Measurements from ENCODE around the gene FAM222A.

FAM222A gene

DNA sequence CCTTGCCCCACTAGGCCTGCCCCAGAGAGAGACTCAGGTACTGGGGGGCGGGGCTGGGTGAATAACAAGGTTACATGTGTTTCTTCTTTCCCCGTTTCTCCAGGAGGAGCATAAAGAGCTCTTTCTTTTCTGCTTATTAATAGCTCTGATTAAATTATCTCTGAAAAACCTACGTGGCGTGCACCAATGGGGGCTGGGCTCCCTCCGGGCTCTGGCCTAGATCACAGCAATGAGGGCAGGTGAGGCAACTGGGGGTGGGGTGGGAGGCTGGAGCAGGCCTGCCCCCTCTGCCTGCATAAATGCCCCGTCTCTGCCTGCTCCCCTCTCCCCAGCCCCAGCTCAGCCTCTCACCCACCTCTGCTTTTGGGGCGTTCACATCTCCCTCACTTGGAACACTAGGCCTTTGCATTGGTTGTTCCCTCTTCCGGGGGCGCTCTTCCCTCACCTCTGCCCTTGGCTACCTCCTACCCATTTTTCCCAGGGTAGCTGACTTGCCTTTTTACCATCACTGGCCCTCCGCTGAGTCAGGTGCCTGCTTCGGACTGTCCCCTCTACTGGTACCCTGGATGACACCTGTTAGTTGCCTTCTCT, 4.1 kb upstream of the FAM222A start:
- H3K4me3 ChIP-seq (replicated peaks in 1 of 2; ENCODE audit: low read depth in 2 of 2, low read length in 2 of 2) = no peak overlapping the region
- TF ChIP-seq, protein P1, sequence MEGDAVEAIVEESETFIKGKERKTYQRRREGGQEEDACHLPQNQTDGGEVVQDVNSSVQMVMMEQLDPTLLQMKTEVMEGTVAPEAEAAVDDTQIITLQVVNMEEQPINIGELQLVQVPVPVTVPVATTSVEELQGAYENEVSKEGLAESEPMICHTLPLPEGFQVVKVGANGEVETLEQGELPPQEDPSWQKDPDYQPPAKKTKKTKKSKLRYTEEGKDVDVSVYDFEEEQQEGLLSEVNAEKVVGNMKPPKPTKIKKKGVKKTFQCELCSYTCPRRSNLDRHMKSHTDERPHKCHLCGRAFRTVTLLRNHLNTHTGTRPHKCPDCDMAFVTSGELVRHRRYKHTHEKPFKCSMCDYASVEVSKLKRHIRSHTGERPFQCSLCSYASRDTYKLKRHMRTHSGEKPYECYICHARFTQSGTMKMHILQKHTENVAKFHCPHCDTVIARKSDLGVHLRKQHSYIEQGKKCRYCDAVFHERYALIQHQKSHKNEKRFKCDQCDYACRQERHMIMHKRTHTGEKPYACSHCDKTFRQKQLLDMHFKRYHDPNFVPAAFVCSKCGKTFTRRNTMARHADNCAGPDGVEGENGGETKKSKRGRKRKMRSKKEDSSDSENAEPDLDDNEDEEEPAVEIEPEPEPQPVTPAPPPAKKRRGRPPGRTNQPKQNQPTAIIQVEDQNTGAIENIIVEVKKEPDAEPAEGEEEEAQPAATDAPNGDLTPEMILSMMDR (IDR thresholded peaks at IDR 0.05; ENCODE audit: low read depth, low read length) = no peak
- DNase-seq (ENCODE audit: low read depth in 2 of 2) = no peak

DNA sequence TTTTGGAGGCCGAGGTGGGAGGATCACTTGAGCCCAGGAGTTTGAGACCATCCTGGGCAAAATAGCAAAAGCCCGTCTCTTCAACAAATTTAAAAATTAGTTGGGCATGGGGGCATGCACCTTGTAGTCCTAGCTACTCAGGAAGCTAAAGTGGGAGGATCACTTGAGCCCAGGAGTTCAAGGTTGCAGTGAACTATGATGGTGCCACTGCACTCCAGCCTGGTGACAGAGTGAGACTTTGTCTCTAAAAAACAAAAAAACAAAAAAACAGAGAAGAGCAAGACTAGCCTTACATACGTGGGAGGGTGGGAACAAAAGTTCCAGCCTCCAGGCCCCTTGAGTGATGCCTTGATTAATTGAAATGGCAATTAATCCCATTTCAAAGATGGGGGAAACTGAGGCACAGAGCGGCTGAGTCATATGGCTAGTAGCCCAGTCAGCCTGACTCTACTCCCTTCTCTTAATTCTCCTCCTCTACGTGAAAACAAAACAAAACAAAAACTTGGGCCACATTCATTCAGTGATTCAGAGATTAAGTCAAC, 3.3 kb upstream of the FAM222A start:
- no peak for DNase-seq (ENCODE audit: low read depth in 2 of 2)
- TF ChIP-seq, protein P1 (IDR thresholded peaks at IDR 0.05; ENCODE audit: low read depth, low read length) = no peak
- no peak overlapping the region for H3K4me3 ChIP-seq (replicated peaks in 1 of 2; ENCODE audit: low read depth in 2 of 2, low read length in 2 of 2)

- TF ChIP-seq, protein P1 (IDR thresholded peaks at IDR 0.05; ENCODE audit: low read depth, low read length) = no peak
- peak in 1 of 2 donors; percentile 79 for DNase-seq (ENCODE audit: low read depth in 2 of 2)
- no peak overlapping the region for H3K4me3 ChIP-seq (replicated peaks in 1 of 2; ENCODE audit: low read depth in 2 of 2, low read length in 2 of 2)
Measured at GRCh38 chr12:109710747-109711595, 2.7 kb upstream of the FAM222A start.

GRCh38 chr12:109711596-109712461, 1.8 kb upstream of the FAM222A start:
- no peak overlapping the region for H3K4me3 ChIP-seq (replicated peaks in 1 of 2; ENCODE audit: low read depth in 2 of 2, low read length in 2 of 2)
- DNase-seq (ENCODE audit: low read depth in 2 of 2) = peak in 1 of 2 donors; percentile 11
- TF ChIP-seq, protein P1 (IDR thresholded peaks at IDR 0.05; ENCODE audit: low read depth, low read length) = no peak

GRCh38 chr12:109714141-109714912, 702 bp downstream of the FAM222A start:
- H3K4me3 ChIP-seq (replicated peaks in 1 of 2; ENCODE audit: low read depth in 2 of 2, low read length in 2 of 2) = peak overlapping the region; percentile 51 to 55
- TF ChIP-seq, protein P1 (IDR thresholded peaks at IDR 0.05; ENCODE audit: low read depth, low read length) = no peak
- DNase-seq (ENCODE audit: low read depth in 2 of 2) = peak; percentile 42 to 55

GRCh38 chr12:109714913-109715244, 1.3 kb downstream of the FAM222A start:
- H3K4me3 ChIP-seq (replicated peaks in 1 of 2; ENCODE audit: low read depth in 2 of 2, low read length in 2 of 2) = no peak overlapping the region
- TF ChIP-seq, protein P1 (IDR thresholded peaks at IDR 0.05; ENCODE audit: low read depth, low read length) = no peak
- DNase-seq (ENCODE audit: low read depth in 2 of 2) = no peak

Measured in cardiac fibroblast (primary cell).